Measurements from ENCODE around the gene SCD5.

Gene SCD5

DNA sequence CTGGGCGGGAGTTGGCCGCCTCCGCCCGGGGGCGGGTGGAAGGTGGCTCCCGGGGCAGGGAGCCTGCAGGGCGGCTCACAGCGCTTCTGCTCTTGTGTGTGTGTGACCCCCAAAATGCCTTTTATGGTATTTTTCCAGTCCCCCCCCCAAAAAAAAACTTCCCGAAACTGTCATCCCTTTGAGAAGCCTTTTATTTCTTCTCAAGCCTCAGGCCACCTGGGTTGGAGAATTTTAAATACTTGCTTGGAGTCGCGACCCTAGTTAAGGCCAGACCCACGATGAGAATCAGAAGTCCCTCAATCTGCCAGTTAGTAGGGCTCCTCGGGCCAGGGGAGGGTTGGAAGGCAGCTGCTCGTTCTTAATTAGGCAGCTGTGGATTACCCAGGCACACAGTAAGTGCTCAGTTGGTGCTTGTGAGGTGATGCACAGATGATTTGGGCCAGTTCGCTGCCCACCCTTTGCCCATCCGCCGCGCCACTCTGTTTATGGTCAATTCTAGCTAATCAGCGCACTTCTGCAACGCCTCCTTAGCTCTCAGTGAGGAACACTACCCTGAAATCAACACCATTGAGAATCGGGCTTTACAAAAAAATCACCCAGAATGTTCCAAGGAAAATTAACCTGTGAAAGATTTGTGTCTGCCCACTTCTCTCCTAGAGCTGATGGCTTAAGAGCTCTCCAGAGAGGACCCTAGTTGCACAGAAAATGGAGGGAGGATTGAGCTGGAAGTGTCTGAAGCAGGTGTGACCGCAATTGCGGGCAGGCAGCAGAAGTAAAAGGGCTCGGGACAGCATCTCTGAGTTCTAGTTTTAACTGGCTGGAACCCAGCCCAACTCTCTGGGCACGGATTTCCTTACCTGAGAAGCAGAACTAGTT is 648 bp upstream of the SCD5 start:
- no peaks in the 10 kb centered on the region for H3K36me3 ChIP-seq (ENCODE audit: insufficient read depth)
- peaks cover 30% of the 10 kb centered on the region for H3K4me1 ChIP-seq (ENCODE audit: low read depth, poor library complexity, severe bottlenecking)
- H3K27ac ChIP-seq = peak overlapping the region; percentile 48
- H2AFZ ChIP-seq (ENCODE audit: low read depth) = peak overlapping the region; percentile 91
- peak overlapping the region; percentile 84 for H3K4me2 ChIP-seq
- peak overlapping the region; percentile 84 for H3K4me3 ChIP-seq (IDR thresholded peaks at IDR 0.05; ENCODE audit: insufficient read depth, low read depth, low read length)
- H3K27me3 ChIP-seq (ENCODE audit: insufficient read depth, low read depth) = no peaks in the 10 kb centered on the region
- TF ChIP-seq, protein P1, sequence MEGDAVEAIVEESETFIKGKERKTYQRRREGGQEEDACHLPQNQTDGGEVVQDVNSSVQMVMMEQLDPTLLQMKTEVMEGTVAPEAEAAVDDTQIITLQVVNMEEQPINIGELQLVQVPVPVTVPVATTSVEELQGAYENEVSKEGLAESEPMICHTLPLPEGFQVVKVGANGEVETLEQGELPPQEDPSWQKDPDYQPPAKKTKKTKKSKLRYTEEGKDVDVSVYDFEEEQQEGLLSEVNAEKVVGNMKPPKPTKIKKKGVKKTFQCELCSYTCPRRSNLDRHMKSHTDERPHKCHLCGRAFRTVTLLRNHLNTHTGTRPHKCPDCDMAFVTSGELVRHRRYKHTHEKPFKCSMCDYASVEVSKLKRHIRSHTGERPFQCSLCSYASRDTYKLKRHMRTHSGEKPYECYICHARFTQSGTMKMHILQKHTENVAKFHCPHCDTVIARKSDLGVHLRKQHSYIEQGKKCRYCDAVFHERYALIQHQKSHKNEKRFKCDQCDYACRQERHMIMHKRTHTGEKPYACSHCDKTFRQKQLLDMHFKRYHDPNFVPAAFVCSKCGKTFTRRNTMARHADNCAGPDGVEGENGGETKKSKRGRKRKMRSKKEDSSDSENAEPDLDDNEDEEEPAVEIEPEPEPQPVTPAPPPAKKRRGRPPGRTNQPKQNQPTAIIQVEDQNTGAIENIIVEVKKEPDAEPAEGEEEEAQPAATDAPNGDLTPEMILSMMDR (conservative IDR thresholded peaks at IDR 0.05; ENCODE audit: low read depth, low read length) = no peak
- H3K9ac ChIP-seq = peak overlapping the region; percentile 65; the same call in 1 of the 2 replicates
- no peaks in the 10 kb centered on the region for H3K79me2 ChIP-seq (ENCODE audit: insufficient read depth, low read depth)
- no peaks in the 10 kb centered on the region for H4K20me1 ChIP-seq (ENCODE audit: insufficient read depth)

DNA sequence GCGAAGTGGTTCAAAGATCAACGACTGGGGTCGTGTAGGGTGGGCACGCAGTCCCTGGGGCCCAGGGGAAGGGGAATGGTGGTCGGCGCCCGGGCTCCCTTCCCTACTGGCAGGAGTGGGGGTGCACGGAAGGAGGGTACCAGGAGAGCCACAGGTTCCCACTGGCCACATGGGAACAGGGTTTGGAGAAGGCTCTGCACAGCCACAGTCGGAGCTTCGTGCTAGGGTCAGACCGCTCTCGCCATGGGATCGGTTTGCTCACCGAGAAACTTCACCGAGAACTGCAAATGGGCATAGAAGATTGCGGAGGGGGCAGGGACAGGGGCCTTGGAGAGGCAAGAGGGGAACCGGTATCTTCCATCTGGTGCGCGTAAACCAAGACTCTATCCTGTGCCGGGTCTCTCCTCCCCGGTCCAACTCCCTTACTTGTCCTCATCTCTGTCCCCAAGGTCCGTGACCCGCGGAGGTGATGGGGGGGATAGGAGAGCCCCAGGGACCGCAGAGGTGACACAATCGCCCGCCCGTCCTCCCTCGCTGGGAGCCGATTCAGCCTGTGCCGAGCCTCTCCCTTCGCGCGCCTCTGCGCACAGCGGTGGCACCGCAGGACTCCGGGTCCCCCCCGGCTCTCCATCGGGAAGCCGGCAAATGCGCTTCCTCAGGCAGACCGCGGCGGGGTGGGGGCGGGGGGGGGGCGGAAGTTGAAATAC is 1.0 kb downstream of the SCD5 start:
- TF ChIP-seq, protein P1 (conservative IDR thresholded peaks at IDR 0.05; ENCODE audit: low read depth, low read length) = no peak
- H3K9ac ChIP-seq = no peak overlapping the region
- no peak overlapping the region for H3K4me3 ChIP-seq (IDR thresholded peaks at IDR 0.05; ENCODE audit: insufficient read depth, low read depth, low read length)
- no peaks in the 10 kb centered on the region for H4K20me1 ChIP-seq (ENCODE audit: insufficient read depth)
- no peak overlapping the region for H2AFZ ChIP-seq (ENCODE audit: low read depth)
- peaks cover 30% of the 10 kb centered on the region for H3K4me1 ChIP-seq (ENCODE audit: low read depth, poor library complexity, severe bottlenecking)
- no peaks in the 10 kb centered on the region for H3K36me3 ChIP-seq (ENCODE audit: insufficient read depth)
- no peaks in the 10 kb centered on the region for H3K27me3 ChIP-seq (ENCODE audit: insufficient read depth, low read depth)
- no peaks in the 10 kb centered on the region for H3K79me2 ChIP-seq (ENCODE audit: insufficient read depth, low read depth)
- H3K27ac ChIP-seq = no peak overlapping the region
- peak overlapping the region; percentile 36; the same call in 1 of the 2 replicates for H3K4me2 ChIP-seq

DNA sequence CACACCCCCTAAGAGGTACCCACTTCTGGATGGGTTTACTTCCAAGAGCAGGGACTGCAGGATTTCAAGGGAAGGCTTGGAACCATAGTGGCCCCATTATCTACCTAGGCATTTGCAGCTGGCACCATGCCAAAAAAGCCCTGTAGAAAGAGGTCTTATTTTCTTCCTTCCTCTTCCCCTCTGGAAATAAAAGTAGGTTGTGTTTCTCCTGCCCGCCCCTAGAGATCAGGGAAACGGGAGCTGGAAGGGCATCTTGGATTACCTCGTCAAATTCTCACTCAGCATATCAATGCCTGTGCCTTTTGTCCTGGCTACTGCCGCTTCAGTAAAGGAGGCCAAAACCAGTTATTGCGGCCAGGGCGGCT is 1.6 kb downstream of the SCD5 start:
- Histone ChIP-seq H4K20me1 (ENCODE audit: insufficient read depth) (no peaks in the 10 kb centered on the region), H3K27ac (no peak overlapping the region), H2AFZ (ENCODE audit: low read depth) (no peak overlapping the region), H3K79me2 (ENCODE audit: insufficient read depth, low read depth) (no peaks in the 10 kb centered on the region), H3K4me3 (IDR thresholded peaks at IDR 0.05; ENCODE audit: insufficient read depth, low read depth, low read length) (no peak overlapping the region), H3K4me2 (no peak overlapping the region; the same call in 1 of the 2 replicates), H3K9ac (no peak overlapping the region), H3K4me1 (ENCODE audit: low read depth, poor library complexity, severe bottlenecking) (peaks cover 27% of the 10 kb centered on the region), H3K27me3 (ENCODE audit: insufficient read depth, low read depth) (no peaks in the 10 kb centered on the region), H3K36me3 (ENCODE audit: insufficient read depth) (no peaks in the 10 kb centered on the region)
- TF ChIP-seq, protein P1 (conservative IDR thresholded peaks at IDR 0.05; ENCODE audit: low read depth, low read length) = no peak

DNA sequence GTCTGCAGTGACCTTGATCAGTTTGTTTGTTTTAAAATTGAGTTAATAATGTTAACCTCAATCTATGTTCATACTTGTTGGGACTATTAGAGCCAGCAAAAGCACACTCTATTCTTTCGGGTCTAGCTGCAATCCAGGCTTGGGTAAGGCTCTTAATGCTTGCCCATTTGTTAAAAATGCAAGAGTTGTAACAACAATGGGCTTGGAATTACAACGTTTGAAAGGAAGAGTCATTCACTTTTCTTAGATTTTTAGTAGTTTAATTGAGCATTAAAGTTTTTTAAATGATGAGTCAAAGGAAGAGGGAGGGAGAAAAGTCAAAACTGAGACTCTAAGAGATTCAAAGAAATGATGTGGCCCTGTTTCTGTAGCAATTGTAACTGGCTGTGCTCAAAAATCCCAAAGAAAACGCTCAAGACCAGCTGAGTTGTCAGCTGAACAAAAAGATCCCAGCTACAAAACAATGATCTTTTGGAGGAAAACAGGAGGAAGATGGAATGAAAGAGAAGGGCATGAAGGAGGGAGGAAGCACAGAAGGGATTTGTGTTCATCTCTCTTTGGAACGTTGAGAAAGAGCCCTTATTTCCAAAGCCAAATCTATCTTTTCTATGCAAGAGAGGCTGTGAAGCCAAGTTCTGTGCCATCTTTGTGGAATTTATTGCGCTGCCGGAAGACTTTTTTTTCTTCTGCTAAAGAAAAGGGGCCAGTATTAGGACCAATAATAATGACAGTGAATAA is 5.5 kb downstream of the SCD5 start:
- no peaks in the 10 kb centered on the region for H3K27me3 ChIP-seq (ENCODE audit: insufficient read depth, low read depth)
- no peaks in the 10 kb centered on the region for H4K20me1 ChIP-seq (ENCODE audit: insufficient read depth)
- no peak overlapping the region for H2AFZ ChIP-seq (ENCODE audit: low read depth)

More for the DNA sequence above, 5.5 kb downstream of the SCD5 start:
- no peak overlapping the region for H3K9ac ChIP-seq
- TF ChIP-seq, protein P1 (conservative IDR thresholded peaks at IDR 0.05; ENCODE audit: low read depth, low read length) = no peak
- no peak overlapping the region for H3K27ac ChIP-seq
- no peak overlapping the region for H3K4me2 ChIP-seq
- no peak overlapping the region for H3K4me3 ChIP-seq (IDR thresholded peaks at IDR 0.05; ENCODE audit: insufficient read depth, low read depth, low read length)
- H3K4me1 ChIP-seq (ENCODE audit: low read depth, poor library complexity, severe bottlenecking) = no peaks in the 10 kb centered on the region
- peaks cover 9% of the 10 kb centered on the region; the same call in 1 of the 2 replicates for H3K79me2 ChIP-seq (ENCODE audit: insufficient read depth, low read depth)
- no peaks in the 10 kb centered on the region for H3K36me3 ChIP-seq (ENCODE audit: insufficient read depth)
